Measurements from ENCODE around the gene TPBGL.
A peak's percentile ranks its signal among the peaks of the same experiment; 100 is the strongest.

The TPBGL gene

GRCh38 chr11:75230621-75231020 lies 10.0 kb upstream of the TPBGL start:
- no peak for DNase-seq
- TF ChIP-seq POLR2A (IDR thresholded peaks at IDR 0.05; ENCODE audit: low read length) (no peak), GATA1 (IDR thresholded peaks at IDR 0.05; ENCODE audit: low read depth, low read length) (no peak)

GRCh38 chr11:75233754-75234172 lies 6.8 kb upstream of the TPBGL start:
- no peak for TF ChIP-seq GATA1 (IDR thresholded peaks at IDR 0.05; ENCODE audit: low read depth, low read length)
- TF ChIP-seq POLR2A (IDR thresholded peaks at IDR 0.05; ENCODE audit: low read length) = no peak
- DNase-seq = peak; percentile 27 to 51

GRCh38 chr11:75236062-75236461 lies 4.5 kb upstream of the TPBGL start:
- DNase-seq = no peak

GRCh38 chr11:75237050-75237449 lies 3.5 kb upstream of the TPBGL start:
- DNase-seq = no peak
- TF ChIP-seq GATA1 (IDR thresholded peaks at IDR 0.05; ENCODE audit: low read depth, low read length) (no peak), POLR2A (IDR thresholded peaks at IDR 0.05; ENCODE audit: low read length) (no peak)

More at GRCh38 chr11:75236062-75236461, 4.5 kb upstream of the TPBGL start:
- no peak for TF ChIP-seq GATA1 (IDR thresholded peaks at IDR 0.05; ENCODE audit: low read depth, low read length)
- no peak for TF ChIP-seq POLR2A (IDR thresholded peaks at IDR 0.05; ENCODE audit: low read length)

GRCh38 chr11:75238595-75239440 lies 1.8 kb upstream of the TPBGL start:
- TF ChIP-seq GATA1 (IDR thresholded peaks at IDR 0.05; ENCODE audit: low read depth, low read length) (no peak), POLR2A (IDR thresholded peaks at IDR 0.05; ENCODE audit: low read length) (no peak)
- DNase-seq = no peak

GRCh38 chr11:75239531-75240290 lies 863 bp upstream of the TPBGL start:
- TF ChIP-seq GATA1 (IDR thresholded peaks at IDR 0.05; ENCODE audit: low read depth, low read length) = no peak
- no peak for TF ChIP-seq POLR2A (IDR thresholded peaks at IDR 0.05; ENCODE audit: low read length)
- no peak for DNase-seq

GRCh38 chr11:75241036-75241905 lies 697 bp downstream of the TPBGL start:
- TF ChIP-seq POLR2A (IDR thresholded peaks at IDR 0.05; ENCODE audit: low read length) (no peak), GATA1 (IDR thresholded peaks at IDR 0.05; ENCODE audit: low read depth, low read length) (no peak)
- peak; percentile 88 to 94 for DNase-seq

GRCh38 chr11:75241906-75242644 lies 1.5 kb downstream of the TPBGL start:
- TF ChIP-seq POLR2A (IDR thresholded peaks at IDR 0.05; ENCODE audit: low read length) = no peak
- TF ChIP-seq GATA1 (IDR thresholded peaks at IDR 0.05; ENCODE audit: low read depth, low read length) = no peak
- DNase-seq = no peak

- TF ChIP-seq POLR2A (IDR thresholded peaks at IDR 0.05; ENCODE audit: low read length) (no peak), GATA1 (IDR thresholded peaks at IDR 0.05; ENCODE audit: low read depth, low read length) (no peak)
- DNase-seq = no peak
Measured at GRCh38 chr11:75242722-75243600, 2.4 kb downstream of the TPBGL start.

GRCh38 chr11:75244052-75244814 lies 3.7 kb downstream of the TPBGL start:
- TF ChIP-seq POLR2A (IDR thresholded peaks at IDR 0.05; ENCODE audit: low read length) (no peak), GATA1 (IDR thresholded peaks at IDR 0.05; ENCODE audit: low read depth, low read length) (no peak)
- DNase-seq = no peak

GRCh38 chr11:75245356-75246005 lies 4.9 kb downstream of the TPBGL start:
- TF ChIP-seq POLR2A (IDR thresholded peaks at IDR 0.05; ENCODE audit: low read length) = no peak
- no peak for TF ChIP-seq GATA1 (IDR thresholded peaks at IDR 0.05; ENCODE audit: low read depth, low read length)
- no peak for DNase-seq
